Endothelial cell of umbilical vein (primary cell): Measurements from ENCODE around the gene SNURF.

Experiments used
- EZH2 ChIP-seq: IDR thresholded peaks from 2 replicates; pipeline ENCODE4 v1.6.1; 2012; ENCODE audit warnings: borderline replicate concordance, low read depth, mild to moderate bottlenecking, moderate library complexity, low read length, inconsistent platforms; ENCODE audit not compliant: severe bottlenecking
- GATA2 ChIP-seq: IDR thresholded peaks from 2 replicates; pipeline ENCODE4 v1.7.0; 2011; ENCODE audit warnings: low read depth, mild to moderate bottlenecking, moderate library complexity, mixed read lengths, low read length; ENCODE audit not compliant: insufficient read length, insufficient read depth
- MYC ChIP-seq: IDR thresholded peaks from one replicate; pipeline ENCODE4 v1.6.1; 2011; ENCODE audit warnings: mild to moderate bottlenecking, low read depth, low read length
- POLR2A ChIP-seq: IDR thresholded peaks from 2 replicates; pipeline ENCODE4 v1.6.1; 2012; ENCODE audit warnings: low read depth, mild to moderate bottlenecking, control low read depth, low read length
- POLR2AphosphoS5 ChIP-seq: IDR thresholded peaks from 2 replicates; pipeline ENCODE4 v1.6.1; 2012; ENCODE audit warnings: low read depth, mild to moderate bottlenecking, control low read depth, low read length, moderate library complexity; ENCODE audit not compliant: insufficient read depth
- TF ChIP-seq, protein P1 (sequence below), 2 donors: IDR thresholded peaks; 1 replicate in 1 of 2; 2 replicates in 1 of 2; pipeline ENCODE4 v1.5.1; 2011; ENCODE audit warnings: low read length in 2 of 2, mild to moderate bottlenecking in 2 of 2, moderate library complexity in 2 of 2, control low read depth in 1 of 2, inconsistent platforms in 1 of 2, low read depth in 1 of 2; ENCODE audit not compliant: insufficient read depth in 1 of 2; ENCODE audit errors: extremely low read depth in 1 of 2
- TF ChIP-seq, protein P2 (sequence below): IDR thresholded peaks from 2 replicates; pipeline ENCODE4 v1.6.1; 2011; ENCODE audit not compliant: insufficient read depth, insufficient read length

DNA sequence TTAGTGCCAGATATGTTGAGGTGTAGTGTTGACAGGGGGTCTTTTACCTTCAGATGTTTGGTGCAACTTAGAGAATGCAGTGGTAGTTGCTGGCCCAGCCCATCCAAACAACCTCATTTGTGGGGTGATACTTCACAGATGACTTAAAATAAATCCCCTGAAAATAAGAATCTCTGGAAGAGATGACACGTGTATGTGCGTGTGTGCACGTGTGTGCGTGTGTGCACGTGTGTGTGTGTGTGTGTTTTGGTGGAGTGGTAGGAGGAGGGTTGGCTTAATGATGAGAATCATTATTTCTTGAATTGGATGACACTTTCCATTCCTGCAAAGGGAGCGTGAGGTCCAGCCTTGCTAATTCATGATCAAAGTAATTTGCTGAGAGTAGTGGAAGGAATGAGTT lies 31.9 kb downstream of the SNURF start:
- TF ChIP-seq, protein P1, sequence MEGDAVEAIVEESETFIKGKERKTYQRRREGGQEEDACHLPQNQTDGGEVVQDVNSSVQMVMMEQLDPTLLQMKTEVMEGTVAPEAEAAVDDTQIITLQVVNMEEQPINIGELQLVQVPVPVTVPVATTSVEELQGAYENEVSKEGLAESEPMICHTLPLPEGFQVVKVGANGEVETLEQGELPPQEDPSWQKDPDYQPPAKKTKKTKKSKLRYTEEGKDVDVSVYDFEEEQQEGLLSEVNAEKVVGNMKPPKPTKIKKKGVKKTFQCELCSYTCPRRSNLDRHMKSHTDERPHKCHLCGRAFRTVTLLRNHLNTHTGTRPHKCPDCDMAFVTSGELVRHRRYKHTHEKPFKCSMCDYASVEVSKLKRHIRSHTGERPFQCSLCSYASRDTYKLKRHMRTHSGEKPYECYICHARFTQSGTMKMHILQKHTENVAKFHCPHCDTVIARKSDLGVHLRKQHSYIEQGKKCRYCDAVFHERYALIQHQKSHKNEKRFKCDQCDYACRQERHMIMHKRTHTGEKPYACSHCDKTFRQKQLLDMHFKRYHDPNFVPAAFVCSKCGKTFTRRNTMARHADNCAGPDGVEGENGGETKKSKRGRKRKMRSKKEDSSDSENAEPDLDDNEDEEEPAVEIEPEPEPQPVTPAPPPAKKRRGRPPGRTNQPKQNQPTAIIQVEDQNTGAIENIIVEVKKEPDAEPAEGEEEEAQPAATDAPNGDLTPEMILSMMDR (IDR thresholded peaks at IDR 0.05; ENCODE audit: extremely low read depth in 1 of 2, insufficient read depth in 1 of 2, low read depth in 1 of 2, low read length in 2 of 2): no peak
- TF ChIP-seq POLR2AphosphoS5 (no peak), EZH2 (no peak), POLR2A (no peak), MYC (no peak), GATA2 (no peak)
- TF ChIP-seq, protein P2, sequence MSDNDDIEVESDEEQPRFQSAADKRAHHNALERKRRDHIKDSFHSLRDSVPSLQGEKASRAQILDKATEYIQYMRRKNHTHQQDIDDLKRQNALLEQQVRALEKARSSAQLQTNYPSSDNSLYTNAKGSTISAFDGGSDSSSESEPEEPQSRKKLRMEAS: no peak
